Loucy (cell line): ENCODE measurements around the gene HSBP1L1.

ENCODE experiments used
- H2AFZ ChIP-seq: fragments of 200-600 bp; sonication (generic); 2 replicates; pipeline ENCODE4 v1.6.0; 2016; ENCODE audit warnings: antibody characterized with exemption, mild to moderate bottlenecking, low read length, moderate library complexity
- H3F3A ChIP-seq: fragments of 200-600 bp; 2 replicates; pipeline ENCODE4 v1.6.0; 2016; ENCODE audit warnings: antibody characterized with exemption, low read depth, mild to moderate bottlenecking
- H3K27me3 ChIP-seq: fragments of 200-600 bp; sonication (generic); 2 replicates; pipeline ENCODE4 v1.6.1; 2014; ENCODE audit warnings: low read length, mild to moderate bottlenecking; ENCODE audit not compliant: insufficient read depth, poor library complexity, severe bottlenecking
- H3K36me3 ChIP-seq: fragments of 200-600 bp; sonication (generic); 2 replicates; pipeline ENCODE4 v1.6.1; 2016; ENCODE audit warnings: low read length; ENCODE audit not compliant: insufficient read depth
- H3K4me1 ChIP-seq: fragments of 200-600 bp; sonication (generic); 2 replicates; pipeline ENCODE4 v1.5.1; 2014; ENCODE audit warnings: low read length, mild to moderate bottlenecking; ENCODE audit not compliant: insufficient read depth, poor library complexity, severe bottlenecking
- H3K4me2 ChIP-seq: fragments of 200-600 bp; sonication (generic); 2 replicates; pipeline ENCODE4 v1.6.0; 2014; ENCODE audit warnings: antibody characterized with exemption, low read length, low read depth, mild to moderate bottlenecking; ENCODE audit not compliant: poor library complexity, severe bottlenecking
- H3K4me3 ChIP-seq: fragments of 200-600 bp; sonication (generic); 2 replicates; pipeline ENCODE4 v1.5.1; 2014; ENCODE audit warnings: low read length, mild to moderate bottlenecking, mixed read lengths; ENCODE audit not compliant: poor library complexity, severe bottlenecking
- H3K79me2 ChIP-seq: fragments of 200-600 bp; sonication (generic); 2 replicates; pipeline ENCODE4 v1.6.1; 2014; ENCODE audit warnings: low read length; ENCODE audit not compliant: insufficient read depth
- H3K9ac ChIP-seq: fragments of 200-600 bp; sonication (generic); 2 replicates; pipeline ENCODE4 v1.6.0; 2014; ENCODE audit warnings: mild to moderate bottlenecking, low read depth, low read length, moderate library complexity; ENCODE audit not compliant: poor library complexity, severe bottlenecking
- H3K9me2 ChIP-seq: fragments of 200-600 bp; sonication (generic); replicated peaks from 2 replicates; pipeline ENCODE4 v1.6.1; 2016; ENCODE audit warnings: low read depth, low read length, mixed read lengths
- H3K9me3 ChIP-seq: fragments of 200-600 bp; sonication (generic); 2 replicates; pipeline ENCODE4 v1.6.1; 2014; ENCODE audit warnings: mild to moderate bottlenecking, antibody characterized with exemption, low read length, low read depth; ENCODE audit not compliant: insufficient read depth
- H4K20me1 ChIP-seq: fragments of 200-600 bp; sonication (generic); 2 replicates; pipeline ENCODE4 v1.6.0; 2014; ENCODE audit warnings: antibody characterized with exemption, low read length, mild to moderate bottlenecking; ENCODE audit not compliant: insufficient read depth, poor library complexity, severe bottlenecking
- EZH2phosphoT487 ChIP-seq: fragments of 200-600 bp; IDR thresholded peaks from 2 replicates; pipeline ENCODE4 v1.6.1; 2018; ENCODE audit warnings: antibody characterized with exemption, mild to moderate bottlenecking, moderate library complexity, borderline replicate concordance
- TF ChIP-seq, protein P1 (sequence below): fragments of 200-600 bp; sonication (generic); conservative IDR thresholded peaks from 2 replicates; pipeline ENCODE4 v1.5.1; 2014; ENCODE audit warnings: mild to moderate bottlenecking, antibody characterized with exemption, low read length

HSBP1L1 gene

DNA sequence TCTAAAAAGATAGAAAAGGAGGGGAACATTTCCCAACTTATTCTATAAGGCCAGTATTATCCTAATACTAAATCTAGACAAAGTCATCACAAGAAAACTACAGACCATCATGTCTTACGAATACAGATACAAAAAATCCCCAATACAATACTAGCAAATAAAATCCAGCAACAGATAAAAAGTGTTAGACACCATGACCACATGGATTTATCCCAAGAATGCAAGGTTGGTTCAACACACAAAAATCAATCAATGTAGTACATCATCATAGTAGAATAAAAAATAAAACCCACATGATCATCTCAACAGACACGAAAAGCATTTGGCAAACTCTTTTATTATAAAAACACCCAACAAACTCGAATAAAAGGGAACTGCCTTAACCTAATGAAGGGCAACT, 31.5 kb upstream of the HSBP1L1 start:
- no peaks in the 10 kb centered on the region for H3K27me3 ChIP-seq
- peaks cover 15% of the 10 kb centered on the region; the same call in 1 of the 2 replicates for H3K9me3 ChIP-seq
- no peaks in the 10 kb centered on the region for H3F3A ChIP-seq
- no peak overlapping the region for H3K4me2 ChIP-seq
- peaks cover 45% of the 10 kb centered on the region for H3K79me2 ChIP-seq
- H4K20me1 ChIP-seq: no peaks in the 10 kb centered on the region
- no peak overlapping the region for H3K9ac ChIP-seq
- no peak overlapping the region for H2AFZ ChIP-seq
- no peaks in the 10 kb centered on the region for H3K4me1 ChIP-seq
- TF ChIP-seq EZH2phosphoT487: no peak
- TF ChIP-seq, protein P1, sequence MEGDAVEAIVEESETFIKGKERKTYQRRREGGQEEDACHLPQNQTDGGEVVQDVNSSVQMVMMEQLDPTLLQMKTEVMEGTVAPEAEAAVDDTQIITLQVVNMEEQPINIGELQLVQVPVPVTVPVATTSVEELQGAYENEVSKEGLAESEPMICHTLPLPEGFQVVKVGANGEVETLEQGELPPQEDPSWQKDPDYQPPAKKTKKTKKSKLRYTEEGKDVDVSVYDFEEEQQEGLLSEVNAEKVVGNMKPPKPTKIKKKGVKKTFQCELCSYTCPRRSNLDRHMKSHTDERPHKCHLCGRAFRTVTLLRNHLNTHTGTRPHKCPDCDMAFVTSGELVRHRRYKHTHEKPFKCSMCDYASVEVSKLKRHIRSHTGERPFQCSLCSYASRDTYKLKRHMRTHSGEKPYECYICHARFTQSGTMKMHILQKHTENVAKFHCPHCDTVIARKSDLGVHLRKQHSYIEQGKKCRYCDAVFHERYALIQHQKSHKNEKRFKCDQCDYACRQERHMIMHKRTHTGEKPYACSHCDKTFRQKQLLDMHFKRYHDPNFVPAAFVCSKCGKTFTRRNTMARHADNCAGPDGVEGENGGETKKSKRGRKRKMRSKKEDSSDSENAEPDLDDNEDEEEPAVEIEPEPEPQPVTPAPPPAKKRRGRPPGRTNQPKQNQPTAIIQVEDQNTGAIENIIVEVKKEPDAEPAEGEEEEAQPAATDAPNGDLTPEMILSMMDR: no peak
- H3K4me3 ChIP-seq: no peak overlapping the region
- peaks cover 55% of the 10 kb centered on the region for H3K36me3 ChIP-seq
- no peaks in the 10 kb centered on the region for H3K9me2 ChIP-seq

DNA sequence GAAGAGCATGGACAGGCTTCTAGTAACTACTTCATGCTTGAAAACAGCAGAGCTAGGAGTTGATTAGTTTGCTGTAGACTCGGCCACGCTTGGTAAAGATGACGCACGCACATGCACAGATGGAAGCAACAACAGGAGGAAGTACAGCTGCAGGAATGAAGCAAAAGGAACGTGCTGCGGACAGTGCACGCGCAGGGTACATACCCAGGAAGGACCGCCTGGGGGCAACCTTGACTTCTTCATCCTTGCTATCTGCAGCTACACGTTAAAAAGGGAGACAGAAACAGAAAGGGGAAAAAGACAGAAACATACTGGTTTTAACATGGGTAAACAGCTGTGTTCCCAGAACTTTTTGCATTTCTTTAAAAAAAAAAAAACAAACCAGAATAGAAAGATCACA, 30.7 kb upstream of the HSBP1L1 start:
- H3K79me2 ChIP-seq: peaks cover 43% of the 10 kb centered on the region

DNA sequence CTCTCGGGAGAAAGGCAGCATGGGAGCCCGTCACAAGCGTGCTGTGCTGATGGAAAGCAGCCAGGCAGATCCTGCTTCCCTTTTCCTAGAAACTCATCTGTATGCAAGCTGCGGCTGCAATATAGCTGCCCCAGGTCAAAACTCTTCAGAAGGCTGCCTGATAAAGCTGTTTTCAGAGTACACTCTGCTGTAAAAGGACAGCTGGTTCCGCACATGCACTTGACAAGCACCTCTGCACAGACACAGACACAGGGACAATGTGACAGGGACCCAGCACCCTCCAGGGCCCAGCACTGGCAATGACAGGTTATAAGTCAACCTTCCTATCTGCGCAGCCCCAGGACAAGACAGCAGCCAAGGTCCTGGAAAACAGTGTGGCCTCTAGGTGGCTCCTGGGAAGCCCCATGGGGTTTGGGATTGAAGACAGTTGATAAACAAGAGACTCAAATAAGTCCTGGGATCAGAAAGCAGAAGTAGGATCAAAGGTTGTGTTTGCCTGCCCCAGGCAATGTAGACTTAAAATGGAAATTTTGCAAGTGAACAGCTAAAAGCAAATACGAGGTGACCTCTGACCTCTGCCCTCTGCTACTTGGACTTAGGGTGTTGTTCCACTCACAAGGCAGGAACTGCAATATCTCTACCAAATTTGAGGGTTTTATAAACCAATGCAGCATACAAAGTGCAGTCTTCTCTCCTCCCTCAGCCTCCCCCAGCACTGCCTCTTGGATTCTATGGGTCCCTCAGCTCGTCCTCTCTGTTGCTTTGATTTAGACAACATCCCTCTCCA, 29.9 kb upstream of the HSBP1L1 start:
- Histone ChIP-seq H3K4me1 (no peaks in the 10 kb centered on the region), H3K4me2 (no peak overlapping the region), H4K20me1 (no peaks in the 10 kb centered on the region), H3K36me3 (peaks cover 40% of the 10 kb centered on the region), H3K27me3 (no peaks in the 10 kb centered on the region), H3K4me3 (no peak overlapping the region), H3K79me2 (peaks cover 37% of the 10 kb centered on the region), H2AFZ (no peak overlapping the region), H3K9ac (no peak overlapping the region), H3K9me2 (no peaks in the 10 kb centered on the region), H3F3A (no peaks in the 10 kb centered on the region), H3K9me3 (peaks cover 15% of the 10 kb centered on the region; the same call in 1 of the 2 replicates)
- no peak for TF ChIP-seq EZH2phosphoT487
- TF ChIP-seq, protein P1: no peak

More for the DNA sequence above, 30.7 kb upstream of the HSBP1L1 start:
- H3K9me2 ChIP-seq: no peaks in the 10 kb centered on the region
- no peak overlapping the region for H2AFZ ChIP-seq
- H3K9me3 ChIP-seq: peaks cover 15% of the 10 kb centered on the region; the same call in 1 of the 2 replicates
- H3K4me2 ChIP-seq: no peak overlapping the region
- no peaks in the 10 kb centered on the region for H3F3A ChIP-seq
- no peak overlapping the region for H3K4me3 ChIP-seq
- no peaks in the 10 kb centered on the region for H4K20me1 ChIP-seq
- H3K9ac ChIP-seq: no peak overlapping the region
- peaks cover 47% of the 10 kb centered on the region for H3K36me3 ChIP-seq
- TF ChIP-seq, protein P1: no peak
- no peak for TF ChIP-seq EZH2phosphoT487
- H3K4me1 ChIP-seq: no peaks in the 10 kb centered on the region
- no peaks in the 10 kb centered on the region for H3K27me3 ChIP-seq
